PC-3 (cell line): ENCODE results near the gene INCENP.
A peak's percentile ranks its signal among the peaks of the same experiment; 100 is the strongest.

Experiments used
- CTCF ChIP-seq: fragments of 300-600 bp; sonication (generic); conservative IDR thresholded peaks from 2 replicates; pipeline ENCODE4 v1.5.1; 2017; ENCODE audit warnings: antibody characterized with exemption, low read depth, mild to moderate bottlenecking, low read length
- EZH2 ChIP-seq: fragments of 300-600 bp; sonication (generic); IDR thresholded peaks from one replicate; pipeline ENCODE4 v1.6.1; 2017; ENCODE audit warnings: antibody characterized with exemption, mild to moderate bottlenecking, low read length; ENCODE audit not compliant: unreplicated experiment
- EZH2phosphoT487 ChIP-seq: fragments of 300-600 bp; sonication (generic); IDR thresholded peaks from 2 replicates; pipeline ENCODE4 v1.6.1; 2018; ENCODE audit warnings: mild to moderate bottlenecking, antibody characterized with exemption, low read length, borderline replicate concordance

- TF ChIP-seq CTCF: peak; percentile 98
- TF ChIP-seq EZH2: no peak
- no peak for TF ChIP-seq EZH2phosphoT487
Observed at GRCh38 chr11:62081378-62082291, 42.2 kb upstream of the INCENP start.
